B cell (primary cell): ENCODE measurements around the gene BDKRB1.

ENCODE experiments used
- CTCF ChIP-seq: fragments of 200-600 bp; IDR thresholded peaks from one replicate; pipeline ENCODE4 v1.8.0; 2022; ENCODE audit warnings: antibody characterized with exemption, mild to moderate bottlenecking
- EZH2 ChIP-seq: IDR thresholded peaks from 2 replicates; pipeline ENCODE4 v1.6.1; 2012; ENCODE audit warnings: borderline replicate concordance, low read depth, mild to moderate bottlenecking, moderate library complexity, low read length; ENCODE audit not compliant: insufficient read depth, poor library complexity, severe bottlenecking

GRCh38 chr14:96221109-96221650 is 34.8 kb upstream of the BDKRB1 start:
- no peak for TF ChIP-seq CTCF
- TF ChIP-seq EZH2: no peak
